SK-N-SH (cell line): ENCODE data around the gene COX7C.
"Not testable (repeated sequence)": the region's sequence is repeated elsewhere in the genome, so short reads cannot be mapped to it uniquely, and the experiment has no call there.

Experiments
- CTCF ChIP-seq: fragments of 200-600 bp; sonication (generic); IDR thresholded peaks from 2 replicates; pipeline ENCODE4 v1.6.1; 2017; ENCODE audit warnings: antibody characterized with exemption, mild to moderate bottlenecking, moderate library complexity
- GABPA ChIP-seq: IDR thresholded peaks from 2 replicates; pipeline ENCODE4 v1.4.0; 2012; ENCODE audit warnings: low read depth, mild to moderate bottlenecking
- GATA2 ChIP-seq: sonication (generic); formaldehyde crosslinking; IDR thresholded peaks from 2 replicates; pipeline ENCODE4 v1.5.0; 2020; ENCODE audit warnings: mild to moderate bottlenecking, missing genetic modification reagents
- MXI1 ChIP-seq: IDR thresholded peaks from 2 replicates; pipeline ENCODE4 v1.6.1; 2012; ENCODE audit warnings: mild to moderate bottlenecking, low read depth, low read length, improper control_type of control experiment
- RFX5 ChIP-seq: IDR thresholded peaks from 2 replicates; pipeline ENCODE4 v1.6.1; 2012; ENCODE audit warnings: mild to moderate bottlenecking, improper control_type of control experiment, low read length
- TEAD4 ChIP-seq: IDR thresholded peaks from 2 replicates; pipeline ENCODE4 v1.4.0; 2012; ENCODE audit warnings: mild to moderate bottlenecking, borderline replicate concordance; ENCODE audit not compliant: insufficient read depth
- USF1 ChIP-seq: IDR thresholded peaks from 2 replicates; pipeline ENCODE4 v1.4.0; 2012; ENCODE audit warnings: low read depth, borderline replicate concordance

- not testable (repeated sequence) for TF ChIP-seq CTCF; GATA2 (CRISPR knock-in tag); TEAD4; MXI1; GABPA; USF1; RFX5
These were observed 48.0 kb upstream of the COX7C start for GRCh38 chr5:86569522-86570426.
